Fibroblast of lung (primary cell): ENCODE measurements around the gene PIGM.

ENCODE experiments used
- EZH2 ChIP-seq: IDR thresholded peaks from 2 replicates; pipeline ENCODE4 v1.5.1; 2012; ENCODE audit warnings: low read length, control low read depth, mild to moderate bottlenecking; ENCODE audit errors: missing control alignments
- TF ChIP-seq, protein P1 (sequence below), 2 donors: IDR thresholded peaks in 1 of 2; conservative IDR thresholded peaks in 1 of 2; 1 replicate in 1 of 2; 2 replicates in 1 of 2; pipeline ENCODE4 v1.5.1; 2011 to 2012; ENCODE audit warnings: low read length in 2 of 2, control low read depth in 1 of 2, inconsistent platforms in 1 of 2, low read depth in 1 of 2, mild to moderate bottlenecking in 1 of 2

DNA sequence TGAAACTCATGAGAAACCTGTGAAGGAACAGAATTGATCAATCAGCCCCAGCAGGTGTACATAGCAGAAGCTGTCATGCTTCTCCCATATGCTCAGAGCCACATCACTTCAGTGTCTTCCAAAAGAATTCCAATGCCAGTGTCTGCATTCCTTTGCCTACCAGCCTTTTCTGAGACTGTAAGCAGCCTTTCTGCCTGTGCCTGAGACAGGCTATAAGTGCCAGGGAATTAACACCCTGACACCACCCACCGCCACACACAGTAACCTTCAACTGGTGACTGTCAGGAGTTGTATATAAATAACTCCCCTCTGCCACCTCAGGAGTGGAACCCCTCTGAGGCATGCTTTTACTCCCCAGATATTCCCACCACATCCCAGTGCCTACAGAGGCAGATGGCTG lies 39.6 kb downstream of the PIGM start:
- no peak for TF ChIP-seq EZH2
- TF ChIP-seq, protein P1, sequence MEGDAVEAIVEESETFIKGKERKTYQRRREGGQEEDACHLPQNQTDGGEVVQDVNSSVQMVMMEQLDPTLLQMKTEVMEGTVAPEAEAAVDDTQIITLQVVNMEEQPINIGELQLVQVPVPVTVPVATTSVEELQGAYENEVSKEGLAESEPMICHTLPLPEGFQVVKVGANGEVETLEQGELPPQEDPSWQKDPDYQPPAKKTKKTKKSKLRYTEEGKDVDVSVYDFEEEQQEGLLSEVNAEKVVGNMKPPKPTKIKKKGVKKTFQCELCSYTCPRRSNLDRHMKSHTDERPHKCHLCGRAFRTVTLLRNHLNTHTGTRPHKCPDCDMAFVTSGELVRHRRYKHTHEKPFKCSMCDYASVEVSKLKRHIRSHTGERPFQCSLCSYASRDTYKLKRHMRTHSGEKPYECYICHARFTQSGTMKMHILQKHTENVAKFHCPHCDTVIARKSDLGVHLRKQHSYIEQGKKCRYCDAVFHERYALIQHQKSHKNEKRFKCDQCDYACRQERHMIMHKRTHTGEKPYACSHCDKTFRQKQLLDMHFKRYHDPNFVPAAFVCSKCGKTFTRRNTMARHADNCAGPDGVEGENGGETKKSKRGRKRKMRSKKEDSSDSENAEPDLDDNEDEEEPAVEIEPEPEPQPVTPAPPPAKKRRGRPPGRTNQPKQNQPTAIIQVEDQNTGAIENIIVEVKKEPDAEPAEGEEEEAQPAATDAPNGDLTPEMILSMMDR (conservative IDR thresholded peaks at IDR 0.05 in 1 of 2, IDR thresholded peaks at IDR 0.05 in 1 of 2; ENCODE audit: low read depth in 1 of 2, low read length in 2 of 2): no peak
